ENCODE measurements around the gene FADS2. TPM values are rescaled to one million over a fixed set of nuclear protein-coding genes. Genes with fewer than 3 reads are reported as not detected.

FADS2 gene
- total RNA-seq, 1 experiment from 2014 or later, result 17.1 TPM

DNA sequence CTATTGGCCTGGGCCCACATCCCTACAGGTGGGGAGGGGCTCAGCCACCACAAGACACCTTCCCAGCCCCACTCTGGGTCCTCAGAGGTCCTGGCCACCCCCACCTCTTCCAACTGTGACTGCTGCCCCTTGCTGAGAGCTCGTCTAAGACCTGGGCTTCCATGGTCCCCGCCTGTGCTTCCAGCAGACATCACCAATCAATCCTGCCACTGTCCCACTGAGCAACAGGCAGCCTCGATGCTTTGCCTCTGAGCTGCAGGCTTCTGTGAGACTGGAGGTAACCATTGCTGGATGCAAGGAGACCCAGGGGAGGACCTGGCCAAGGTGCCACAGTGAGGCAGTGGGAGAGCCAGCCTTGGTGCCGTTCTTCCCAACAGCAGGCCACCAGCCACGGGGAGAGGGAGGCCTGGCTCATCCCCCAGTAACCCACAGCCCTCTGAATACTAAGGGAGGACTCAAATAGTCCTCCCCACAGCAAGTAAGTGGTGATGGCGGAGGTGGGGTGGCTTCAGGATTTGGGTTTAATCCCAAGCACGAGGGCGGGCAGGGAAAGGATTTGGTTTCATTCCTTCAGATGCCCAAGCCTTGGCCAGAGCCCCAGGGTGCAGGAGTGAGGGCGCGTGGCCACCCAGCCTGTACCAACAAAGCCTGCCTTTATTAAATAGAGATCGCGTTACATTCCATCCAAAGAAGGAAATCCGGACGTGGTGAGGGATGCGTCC, 68.7 kb downstream of the FADS2 start:
- Histone ChIP-seq H3K9ac (ENCODE audit: low read length) (no peak overlapping the region), H3K4me1 (ENCODE audit: control insufficient read depth in 1 of 2, insufficient read depth in 2 of 2, low read length in 2 of 2) (peaks cover 4 to 6% of the 10 kb centered on the region in 2 experiments), H2AFZ (ENCODE audit: low read depth, low read length, poor library complexity, severe bottlenecking) (no peak overlapping the region), H3K36me3 (ENCODE audit: control insufficient read depth in 1 of 2, insufficient read depth in 2 of 2, low read length in 2 of 2) (0 out of 4 replicates have a peak, but pooled peaks cover 0 to 3% of the 10 kb centered on the region in 2 experiments), H3K4me2 (ENCODE audit: low read length) (no peak overlapping the region), H3K9me3 (ENCODE audit: control insufficient read depth in 1 of 2, insufficient read depth in 1 of 2, low read depth in 1 of 2, low read length in 2 of 2) (no peaks in the 10 kb centered on the region), H4K20me1 (ENCODE audit: insufficient read depth) (no peaks in the 10 kb centered on the region), H3K27ac (ENCODE audit: low read depth, low read length) (no peak overlapping the region), H3K27me3 (ENCODE audit: insufficient read depth, low read length) (no peaks in the 10 kb centered on the region), H3K4me3 (replicated peaks in 1 of 2; ENCODE audit: low read depth in 1 of 2, low read length in 2 of 2) (no peak overlapping the region), H3K79me2 (ENCODE audit: insufficient read depth, low read length) (no peaks in the 10 kb centered on the region), H3K9me2 (ENCODE audit: insufficient read depth) (no peaks in the 10 kb centered on the region)
- no TSS peak for BruUV-seq (replicated peaks)
- ChIA-PET POLR2A (interaction anchor here (1.0 to 3.7 kb wide), 2 partner anchors 50 to 185 kb away, joined by 4 to 17 read pairs; no protein-coding TSS in a partner anchor), CTCF (interaction anchor here (0.8 to 8.6 kb wide), 9 partner anchors 12 to 212 kb away, joined by 3 to 162 read pairs (median 26); partner anchors contain the start of gene BEST1), RAD21 (ENCODE audit: low non-redundant PET in 1 of 2, low total read pairs in 2 of 2, uncharacterized antibody in 2 of 2, unreplicated experiment in 2 of 2) (interaction anchor here (1.1 to 2.9 kb wide), 4 partner anchors 185 to 211 kb away, joined by 3 to 18 read pairs (median 11); no protein-coding TSS in a partner anchor)
- intact Hi-C loops (cut with micrococcal nuclease), result loop anchor here (5.0 kb wide), 1 partner anchor 65 kb away; no protein-coding TSS in a partner anchor
- ATAC-seq (no peak), DNase-seq (ENCODE audit: low read depth, low spot score) (no peak)
- TF ChIP-seq RAD21 (IDR thresholded peaks at IDR 0.05; ENCODE audit: low read depth) (no peak), POLR2A (IDR thresholded peaks at IDR 0.05; ENCODE audit: borderline replicate concordance, extremely low read depth, insufficient read depth, insufficient read length) (no peak), EZH2phosphoT487 (IDR thresholded peaks at IDR 0.05; ENCODE audit: borderline replicate concordance) (no peak), POLR2AphosphoS5 (IDR thresholded peaks at IDR 0.05; ENCODE audit: low read depth, low read length) (no peak), ZFX (IDR thresholded peaks at IDR 0.05) (no peak), ZNF274 (IDR thresholded peaks at IDR 0.05; ENCODE audit: low read depth, low read length) (no peak)
- TF ChIP-seq, protein P1, sequence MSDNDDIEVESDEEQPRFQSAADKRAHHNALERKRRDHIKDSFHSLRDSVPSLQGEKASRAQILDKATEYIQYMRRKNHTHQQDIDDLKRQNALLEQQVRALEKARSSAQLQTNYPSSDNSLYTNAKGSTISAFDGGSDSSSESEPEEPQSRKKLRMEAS (IDR thresholded peaks at IDR 0.05), result no peak
- TF ChIP-seq, protein P2, sequence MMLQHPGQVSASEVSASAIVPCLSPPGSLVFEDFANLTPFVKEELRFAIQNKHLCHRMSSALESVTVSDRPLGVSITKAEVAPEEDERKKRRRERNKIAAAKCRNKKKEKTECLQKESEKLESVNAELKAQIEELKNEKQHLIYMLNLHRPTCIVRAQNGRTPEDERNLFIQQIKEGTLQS (IDR thresholded peaks at IDR 0.05), result no peak

All from HCT116 (cell line).